ENCODE measurements around the gene SAP130.

DNA sequence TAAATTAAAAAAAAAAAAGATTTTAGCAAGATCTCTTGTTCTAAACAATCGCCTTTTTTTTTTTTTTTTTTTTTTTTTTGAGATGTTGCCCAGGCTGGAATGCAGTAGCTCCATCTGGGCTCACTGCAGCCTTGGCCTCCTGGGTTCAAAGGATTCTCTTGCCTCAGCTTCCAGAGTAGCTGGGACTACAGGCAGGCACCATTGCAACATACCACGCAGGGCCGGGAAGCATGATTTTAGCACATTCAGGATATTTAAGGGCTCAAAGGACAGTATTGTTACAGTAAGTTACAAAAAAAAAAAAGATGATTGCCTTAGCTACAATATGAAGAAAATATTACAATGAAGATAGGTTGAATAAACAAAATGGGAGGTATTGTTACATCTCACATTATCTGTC, 29.5 kb upstream of the SAP130 start:
- TF ChIP-seq, protein P1, sequence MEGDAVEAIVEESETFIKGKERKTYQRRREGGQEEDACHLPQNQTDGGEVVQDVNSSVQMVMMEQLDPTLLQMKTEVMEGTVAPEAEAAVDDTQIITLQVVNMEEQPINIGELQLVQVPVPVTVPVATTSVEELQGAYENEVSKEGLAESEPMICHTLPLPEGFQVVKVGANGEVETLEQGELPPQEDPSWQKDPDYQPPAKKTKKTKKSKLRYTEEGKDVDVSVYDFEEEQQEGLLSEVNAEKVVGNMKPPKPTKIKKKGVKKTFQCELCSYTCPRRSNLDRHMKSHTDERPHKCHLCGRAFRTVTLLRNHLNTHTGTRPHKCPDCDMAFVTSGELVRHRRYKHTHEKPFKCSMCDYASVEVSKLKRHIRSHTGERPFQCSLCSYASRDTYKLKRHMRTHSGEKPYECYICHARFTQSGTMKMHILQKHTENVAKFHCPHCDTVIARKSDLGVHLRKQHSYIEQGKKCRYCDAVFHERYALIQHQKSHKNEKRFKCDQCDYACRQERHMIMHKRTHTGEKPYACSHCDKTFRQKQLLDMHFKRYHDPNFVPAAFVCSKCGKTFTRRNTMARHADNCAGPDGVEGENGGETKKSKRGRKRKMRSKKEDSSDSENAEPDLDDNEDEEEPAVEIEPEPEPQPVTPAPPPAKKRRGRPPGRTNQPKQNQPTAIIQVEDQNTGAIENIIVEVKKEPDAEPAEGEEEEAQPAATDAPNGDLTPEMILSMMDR (IDR thresholded peaks at IDR 0.05): no peak
- no peak for TF ChIP-seq POLR2A (IDR thresholded peaks at IDR 0.05)
